ENCODE data around the gene PYGL.

DNA sequence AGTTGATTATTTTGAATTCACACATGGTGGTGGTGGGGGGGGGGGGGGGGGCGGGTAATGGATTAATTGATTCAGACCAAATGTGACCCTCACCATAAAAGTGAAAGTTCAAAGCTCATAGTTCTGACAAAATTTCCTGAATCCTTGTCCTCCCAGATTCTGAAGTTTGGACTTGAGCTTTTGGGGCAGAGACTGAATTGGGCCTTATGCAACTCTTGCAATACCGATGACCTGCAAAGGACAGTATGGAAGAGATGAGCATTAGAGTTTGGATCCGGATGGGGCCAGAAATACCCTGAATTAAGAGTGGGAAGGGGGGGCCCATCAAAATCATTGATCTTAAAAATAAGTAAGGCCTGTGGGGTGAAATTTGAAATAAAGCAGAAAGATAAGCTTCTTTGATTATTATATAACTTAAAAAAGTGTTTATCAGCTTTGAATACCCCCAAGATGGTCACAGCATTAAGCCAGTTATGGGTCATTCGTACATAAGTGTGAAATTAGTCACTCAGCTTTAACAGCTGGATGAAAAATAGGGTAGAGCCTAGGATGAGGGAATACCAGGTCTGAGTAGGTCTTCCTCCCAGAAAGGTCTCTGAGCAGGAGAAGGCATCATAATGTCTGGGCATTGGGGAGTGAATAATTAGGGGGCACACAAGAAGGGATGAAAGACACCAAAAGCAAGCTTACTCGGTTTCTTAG, 2.1 kb upstream of the PYGL start:
- no peak for TF ChIP-seq CTCF (IDR thresholded peaks at IDR 0.05)
- TF ChIP-seq POLR2A (IDR thresholded peaks at IDR 0.05): no peak
